ENCODE data around the gene STK31. TPM values are rescaled to one million over a fixed set of nuclear protein-coding genes. Genes with fewer than 3 reads are reported as not detected.
"Not testable (repeated sequence)": the region's sequence is repeated elsewhere in the genome, so short reads cannot be mapped to it uniquely, and the experiment has no call there.

The STK31 gene
- total RNA-seq, 1 donor: not detected

- no peak overlapping the region for H3K4me3 ChIP-seq (ENCODE audit: low read depth, low read length)
- DNase-seq (ENCODE audit: low read depth): no peak
- no peak for TF ChIP-seq CTCF (IDR thresholded peaks at IDR 0.05; ENCODE audit: insufficient read depth, low read depth, low read length)
These were observed 32.0 kb downstream of the STK31 start for GRCh38 chr7:23742051-23742450.

- TF ChIP-seq CTCF (IDR thresholded peaks at IDR 0.05; ENCODE audit: insufficient read depth, low read depth, low read length): no peak
- no peak overlapping the region for H3K4me3 ChIP-seq (ENCODE audit: low read depth, low read length)
- DNase-seq (ENCODE audit: low read depth): no peak
These were observed 33.2 kb downstream of the STK31 start for GRCh38 chr7:23743226-23743625.

- TF ChIP-seq CTCF (IDR thresholded peaks at IDR 0.05; ENCODE audit: insufficient read depth, low read depth, low read length): no peak
- no peak for DNase-seq (ENCODE audit: low read depth)
- H3K4me3 ChIP-seq (ENCODE audit: low read depth, low read length): no peak overlapping the region
These were observed 36.6 kb downstream of the STK31 start for GRCh38 chr7:23746629-23747028.

- TF ChIP-seq CTCF (IDR thresholded peaks at IDR 0.05; ENCODE audit: insufficient read depth, low read depth, low read length): no peak
- no peak for DNase-seq (ENCODE audit: low read depth)
These were observed 41.8 kb downstream of the STK31 start for GRCh38 chr7:23751852-23752251.

GRCh38 chr7:23758839-23759238 is 48.8 kb downstream of the STK31 start:
- not testable (repeated sequence) for DNase-seq (ENCODE audit: low read depth); H3K4me3 ChIP-seq (ENCODE audit: low read depth, low read length)

More at GRCh38 chr7:23751852-23752251, 41.8 kb downstream of the STK31 start:
- no peak overlapping the region for H3K4me3 ChIP-seq (ENCODE audit: low read depth, low read length)

- no peak for DNase-seq (ENCODE audit: low read depth)
- no peak for TF ChIP-seq CTCF (IDR thresholded peaks at IDR 0.05; ENCODE audit: insufficient read depth, low read depth, low read length)
- H3K4me3 ChIP-seq (ENCODE audit: low read depth, low read length): no peak overlapping the region
These were observed 49.8 kb downstream of the STK31 start for GRCh38 chr7:23759671-23760391.

- no peak for TF ChIP-seq CTCF (IDR thresholded peaks at IDR 0.05; ENCODE audit: insufficient read depth, low read depth, low read length)
- DNase-seq (ENCODE audit: low read depth): no peak
These were observed 55.9 kb downstream of the STK31 start for GRCh38 chr7:23765943-23766342.

More at GRCh38 chr7:23765943-23766342, 55.9 kb downstream of the STK31 start:
- no peak overlapping the region for H3K4me3 ChIP-seq (ENCODE audit: low read depth, low read length)
